Upper lobe of left lung (tissue), 4 donors: ENCODE results near the gene SPEM3.
"Not testable (repeated sequence)": the region's sequence is repeated elsewhere in the genome, so short reads cannot be mapped to it uniquely, and the experiment has no call there.

ENCODE experiments used
- EP300 ChIP-seq, 4 donors: sonication (generic); formaldehyde crosslinking; IDR thresholded peaks; one replicate each; pipeline ENCODE4 v1.5.1; 2017; ENCODE audit warnings: antibody characterized with exemption in 4 of 4, control low read depth in 2 of 4
- POLR2A ChIP-seq, 4 donors: fragments of 450-650 bp; IDR thresholded peaks; one replicate each; pipeline ENCODE4 v1.5.1; 2016 to 2017; ENCODE audit warnings: antibody characterized with exemption in 4 of 4, mild to moderate bottlenecking in 2 of 4
- POLR2AphosphoS5 ChIP-seq, 2 donors: sonication (generic); formaldehyde crosslinking; IDR thresholded peaks; one replicate each; pipeline ENCODE4 v1.5.1; 2017; ENCODE audit warnings: antibody characterized with exemption in 2 of 2
- TF ChIP-seq, protein P1 (sequence below), 6 experiments: fragments of 450-650 bp in 4 of 6; fragments of 200-600 bp in 2 of 6; sonication (generic) in 2 of 6; IDR thresholded peaks; one replicate each; pipeline ENCODE4 v1.5.1; 2016 to 2019; ENCODE audit warnings: antibody characterized with exemption in 6 of 6

DNA sequence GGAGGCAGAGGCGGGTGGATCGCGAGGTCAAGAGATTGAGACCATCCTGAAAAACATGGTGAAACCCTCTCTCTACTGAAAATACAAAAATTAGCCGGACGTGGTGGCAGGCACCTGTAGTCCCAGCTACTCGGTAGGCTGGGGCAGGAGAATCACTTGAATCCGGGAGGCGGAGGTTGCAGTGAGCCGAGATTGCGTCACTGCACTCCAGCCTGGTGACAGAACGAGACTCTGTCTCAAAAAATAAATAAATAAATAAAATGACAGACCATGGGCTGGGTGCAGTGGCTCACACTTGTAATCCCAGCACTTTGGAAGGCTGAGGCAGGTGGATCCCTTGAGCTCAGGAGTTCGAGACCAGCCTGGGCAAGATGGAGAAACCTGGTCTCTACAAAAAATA is 41.2 kb downstream of the SPEM3 start:
- TF ChIP-seq, protein P1, sequence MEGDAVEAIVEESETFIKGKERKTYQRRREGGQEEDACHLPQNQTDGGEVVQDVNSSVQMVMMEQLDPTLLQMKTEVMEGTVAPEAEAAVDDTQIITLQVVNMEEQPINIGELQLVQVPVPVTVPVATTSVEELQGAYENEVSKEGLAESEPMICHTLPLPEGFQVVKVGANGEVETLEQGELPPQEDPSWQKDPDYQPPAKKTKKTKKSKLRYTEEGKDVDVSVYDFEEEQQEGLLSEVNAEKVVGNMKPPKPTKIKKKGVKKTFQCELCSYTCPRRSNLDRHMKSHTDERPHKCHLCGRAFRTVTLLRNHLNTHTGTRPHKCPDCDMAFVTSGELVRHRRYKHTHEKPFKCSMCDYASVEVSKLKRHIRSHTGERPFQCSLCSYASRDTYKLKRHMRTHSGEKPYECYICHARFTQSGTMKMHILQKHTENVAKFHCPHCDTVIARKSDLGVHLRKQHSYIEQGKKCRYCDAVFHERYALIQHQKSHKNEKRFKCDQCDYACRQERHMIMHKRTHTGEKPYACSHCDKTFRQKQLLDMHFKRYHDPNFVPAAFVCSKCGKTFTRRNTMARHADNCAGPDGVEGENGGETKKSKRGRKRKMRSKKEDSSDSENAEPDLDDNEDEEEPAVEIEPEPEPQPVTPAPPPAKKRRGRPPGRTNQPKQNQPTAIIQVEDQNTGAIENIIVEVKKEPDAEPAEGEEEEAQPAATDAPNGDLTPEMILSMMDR (IDR thresholded peaks at IDR 0.05), result not testable (repeated sequence)
- not testable (repeated sequence) for TF ChIP-seq POLR2A, EP300, POLR2AphosphoS5 (IDR thresholded peaks at IDR 0.05)
